WTC11 (cell line): ENCODE measurements around the gene DHX58. TPM values are rescaled to one million over a fixed set of nuclear protein-coding genes. Genes with fewer than 3 reads are reported as not detected.

Source experiments
- ATAC-seq: fragments of 200-7000 bp; cut with Tn5 transposase; 2 replicates; pipeline ENCODE4 v1.10.0; 2021; ENCODE audit warnings: mild to moderate bottlenecking, moderate library complexity
- CTCF ChIA-PET: fragments of 300-600 bp; sonication (Branson Sonifier 250); formaldehyde crosslinking; loops from one replicate; lab custom pipeline; 2021; ENCODE audit warnings: antibody characterized with exemption; lab: Charles Lee
- POLR2A ChIA-PET: fragments of 350-600 bp; sonication (Branson Sonifier 250); formaldehyde crosslinking; loops from one replicate; lab custom pipeline; 2021; ENCODE audit warnings: antibody characterized with exemption; lab: Charles Lee
- DNase-seq: peaks from one replicate; pipeline ENCODE4 v3.0.0; 2021; ENCODE audit warnings: low spot score
- H3K27ac Mint-ChIP-seq: 2 replicates; pipeline ENCODE4 v1.8.0; 2021; ENCODE audit warnings: mixed read lengths
- H3K27me3 Mint-ChIP-seq: 2 replicates; pipeline ENCODE4 v1.8.0; 2021; ENCODE audit warnings: low read depth, mild to moderate bottlenecking, moderate library complexity, mixed read lengths
- H3K36me3 Mint-ChIP-seq: 2 replicates; pipeline ENCODE4 v1.8.0; 2021; ENCODE audit warnings: mixed read lengths
- H3K4me1 Mint-ChIP-seq: 2 replicates; pipeline ENCODE4 v1.8.0; 2022; ENCODE audit warnings: mixed read lengths
- H3K4me3 Mint-ChIP-seq: 2 replicates; pipeline ENCODE4 v1.8.0; 2021; ENCODE audit warnings: mild to moderate bottlenecking, moderate library complexity, mixed read lengths
- H3K9me3 Mint-ChIP-seq: 2 replicates; pipeline ENCODE4 v1.8.0; 2021; ENCODE audit warnings: mixed read lengths
- FOXJ3 ChIP-seq: sonication (generic); formaldehyde crosslinking; IDR thresholded peaks from 2 replicates; pipeline ENCODE4 v1.9.0; 2021; ENCODE audit warnings: missing genetic modification reagents, mild to moderate bottlenecking, borderline replicate concordance
- FOXK1 ChIP-seq: sonication (generic); formaldehyde crosslinking; IDR thresholded peaks from 2 replicates; pipeline ENCODE4 v1.8.0; 2022; ENCODE audit warnings: mild to moderate bottlenecking, moderate library complexity, missing genetic modification reagents
- KAT7 ChIP-seq: sonication (generic); formaldehyde crosslinking; IDR thresholded peaks from 2 replicates; pipeline ENCODE4 v1.8.1; 2023; ENCODE audit warnings: missing genetic modification reagents, mild to moderate bottlenecking, borderline replicate concordance
- NFATC4 ChIP-seq: fragments of 250-450 bp; sonication (Bioruptor Pico); IDR thresholded peaks from 2 replicates; pipeline ENCODE4 v1.9.0; 2021; ENCODE audit warnings: mild to moderate bottlenecking
- ZNF219 ChIP-seq: sonication (generic); formaldehyde crosslinking; IDR thresholded peaks from 2 replicates; pipeline ENCODE4 v1.8.0; 2023; ENCODE audit warnings: missing genetic modification reagents, mild to moderate bottlenecking, borderline replicate concordance
- ZNF317 ChIP-seq: sonication (generic); formaldehyde crosslinking; IDR thresholded peaks from 2 replicates; pipeline ENCODE4 v1.8.1; 2023; ENCODE audit warnings: low read depth, mild to moderate bottlenecking, moderate library complexity, missing genetic modification reagents, borderline replicate concordance
- total RNA-seq: library from RNA; stranded (reverse); gene quantifications from 3 replicates; pipeline ENCODE4 v1.2.3, GENCODE V29; 2021
- TF ChIP-seq, protein P1 (sequence below): sonication (generic); formaldehyde crosslinking; conservative IDR thresholded peaks from 2 replicates; pipeline ENCODE4 v1.8.1; 2023; ENCODE audit warnings: mild to moderate bottlenecking, low read depth, missing genetic modification reagents, moderate library complexity
- TF ChIP-seq, protein P2 (sequence below): sonication (generic); formaldehyde crosslinking; IDR thresholded peaks from 2 replicates; pipeline ENCODE4 v1.8.1; 2023; ENCODE audit warnings: mild to moderate bottlenecking, missing genetic modification reagents
- TF ChIP-seq, protein P3 (sequence below): sonication (generic); formaldehyde crosslinking; IDR thresholded peaks from 2 replicates; pipeline ENCODE4 v1.8.1; 2022; ENCODE audit warnings: mild to moderate bottlenecking, moderate library complexity, missing genetic modification reagents
- TF ChIP-seq, protein P4 (sequence below): fragments of 250-450 bp; sonication (Bioruptor Pico); conservative IDR thresholded peaks from 2 replicates; pipeline ENCODE4 v1.9.0; 2021; ENCODE audit warnings: mild to moderate bottlenecking
- TF ChIP-seq, protein P5 (sequence below): fragments of 250-450 bp; sonication (Bioruptor Pico); IDR thresholded peaks from 2 replicates; pipeline ENCODE4 v1.9.0; 2021; ENCODE audit warnings: mild to moderate bottlenecking
- TF ChIP-seq, protein P6 (sequence below): sonication (generic); formaldehyde crosslinking; IDR thresholded peaks from 2 replicates; pipeline ENCODE4 v1.8.0; 2023; ENCODE audit warnings: missing genetic modification reagents, mild to moderate bottlenecking, borderline replicate concordance
- TF ChIP-seq, protein P7 (sequence below): sonication (generic); formaldehyde crosslinking; IDR thresholded peaks from 2 replicates; pipeline ENCODE4 v1.8.1; 2023; ENCODE audit warnings: mild to moderate bottlenecking, missing genetic modification reagents, borderline replicate concordance

The DHX58 gene
- total RNA-seq, 1 experiment from 2014 or later = 6.3 TPM

DNA sequence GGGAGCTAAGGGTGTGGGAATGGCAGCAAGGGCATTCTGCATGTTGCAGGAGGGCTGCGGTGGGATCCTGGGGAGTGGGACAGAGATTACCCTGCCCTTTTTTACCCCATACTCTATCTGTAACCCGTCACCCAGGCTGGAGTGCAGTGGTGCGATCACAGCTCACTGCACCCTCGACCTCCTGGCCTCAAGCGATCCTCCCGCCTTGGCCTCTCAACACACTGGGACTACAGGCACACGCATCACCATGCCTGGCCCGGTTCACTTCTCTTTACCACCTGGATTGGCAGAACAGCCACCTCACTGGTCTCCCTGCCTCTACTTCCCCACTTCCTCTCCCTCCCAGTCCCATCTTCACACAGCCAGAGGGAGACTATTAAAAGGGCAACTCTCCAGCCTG, 23.8 kb downstream of the DHX58 start:
- ChIA-PET POLR2A (no interaction called here), CTCF (interaction anchor here (0.6 to 2.1 kb wide), 4 partner anchors 10 to 32 kb away, joined by 3 to 11 read pairs (median 6); partner anchors contain the start of genes KAT2A and ZNF385C)
- H3K27ac Mint-ChIP-seq = no peak overlapping the region; the same call in 1 of the 2 replicates
- peaks cover 15% of the 10 kb centered on the region for H3K4me1 Mint-ChIP-seq
- no peaks in the 10 kb centered on the region for H3K9me3 Mint-ChIP-seq
- no peaks in the 10 kb centered on the region for H3K36me3 Mint-ChIP-seq
- no peak for ATAC-seq
- TF ChIP-seq FOXJ3 (CRISPR knock-in tag) = no peak
- TF ChIP-seq, protein P1, sequence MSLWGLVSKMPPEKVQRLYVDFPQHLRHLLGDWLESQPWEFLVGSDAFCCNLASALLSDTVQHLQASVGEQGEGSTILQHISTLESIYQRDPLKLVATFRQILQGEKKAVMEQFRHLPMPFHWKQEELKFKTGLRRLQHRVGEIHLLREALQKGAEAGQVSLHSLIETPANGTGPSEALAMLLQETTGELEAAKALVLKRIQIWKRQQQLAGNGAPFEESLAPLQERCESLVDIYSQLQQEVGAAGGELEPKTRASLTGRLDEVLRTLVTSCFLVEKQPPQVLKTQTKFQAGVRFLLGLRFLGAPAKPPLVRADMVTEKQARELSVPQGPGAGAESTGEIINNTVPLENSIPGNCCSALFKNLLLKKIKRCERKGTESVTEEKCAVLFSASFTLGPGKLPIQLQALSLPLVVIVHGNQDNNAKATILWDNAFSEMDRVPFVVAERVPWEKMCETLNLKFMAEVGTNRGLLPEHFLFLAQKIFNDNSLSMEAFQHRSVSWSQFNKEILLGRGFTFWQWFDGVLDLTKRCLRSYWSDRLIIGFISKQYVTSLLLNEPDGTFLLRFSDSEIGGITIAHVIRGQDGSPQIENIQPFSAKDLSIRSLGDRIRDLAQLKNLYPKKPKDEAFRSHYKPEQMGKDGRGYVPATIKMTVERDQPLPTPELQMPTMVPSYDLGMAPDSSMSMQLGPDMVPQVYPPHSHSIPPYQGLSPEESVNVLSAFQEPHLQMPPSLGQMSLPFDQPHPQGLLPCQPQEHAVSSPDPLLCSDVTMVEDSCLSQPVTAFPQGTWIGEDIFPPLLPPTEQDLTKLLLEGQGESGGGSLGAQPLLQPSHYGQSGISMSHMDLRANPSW = no peak
- TF ChIP-seq, protein P2, sequence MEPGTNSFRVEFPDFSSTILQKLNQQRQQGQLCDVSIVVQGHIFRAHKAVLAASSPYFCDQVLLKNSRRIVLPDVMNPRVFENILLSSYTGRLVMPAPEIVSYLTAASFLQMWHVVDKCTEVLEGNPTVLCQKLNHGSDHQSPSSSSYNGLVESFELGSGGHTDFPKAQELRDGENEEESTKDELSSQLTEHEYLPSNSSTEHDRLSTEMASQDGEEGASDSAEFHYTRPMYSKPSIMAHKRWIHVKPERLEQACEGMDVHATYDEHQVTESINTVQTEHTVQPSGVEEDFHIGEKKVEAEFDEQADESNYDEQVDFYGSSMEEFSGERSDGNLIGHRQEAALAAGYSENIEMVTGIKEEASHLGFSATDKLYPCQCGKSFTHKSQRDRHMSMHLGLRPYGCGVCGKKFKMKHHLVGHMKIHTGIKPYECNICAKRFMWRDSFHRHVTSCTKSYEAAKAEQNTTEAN = no peak
- TF ChIP-seq ZNF317 (CRISPR knock-in tag) = no peak
- TF ChIP-seq, protein P3, sequence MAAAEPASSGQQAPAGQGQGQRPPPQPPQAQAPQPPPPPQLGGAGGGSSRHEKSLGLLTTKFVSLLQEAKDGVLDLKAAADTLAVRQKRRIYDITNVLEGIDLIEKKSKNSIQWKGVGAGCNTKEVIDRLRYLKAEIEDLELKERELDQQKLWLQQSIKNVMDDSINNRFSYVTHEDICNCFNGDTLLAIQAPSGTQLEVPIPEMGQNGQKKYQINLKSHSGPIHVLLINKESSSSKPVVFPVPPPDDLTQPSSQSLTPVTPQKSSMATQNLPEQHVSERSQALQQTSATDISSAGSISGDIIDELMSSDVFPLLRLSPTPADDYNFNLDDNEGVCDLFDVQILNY (CRISPR knock-in tag) = no peak
- TF ChIP-seq FOXK1 (CRISPR knock-in tag) = no peak
- TF ChIP-seq, protein P4, sequence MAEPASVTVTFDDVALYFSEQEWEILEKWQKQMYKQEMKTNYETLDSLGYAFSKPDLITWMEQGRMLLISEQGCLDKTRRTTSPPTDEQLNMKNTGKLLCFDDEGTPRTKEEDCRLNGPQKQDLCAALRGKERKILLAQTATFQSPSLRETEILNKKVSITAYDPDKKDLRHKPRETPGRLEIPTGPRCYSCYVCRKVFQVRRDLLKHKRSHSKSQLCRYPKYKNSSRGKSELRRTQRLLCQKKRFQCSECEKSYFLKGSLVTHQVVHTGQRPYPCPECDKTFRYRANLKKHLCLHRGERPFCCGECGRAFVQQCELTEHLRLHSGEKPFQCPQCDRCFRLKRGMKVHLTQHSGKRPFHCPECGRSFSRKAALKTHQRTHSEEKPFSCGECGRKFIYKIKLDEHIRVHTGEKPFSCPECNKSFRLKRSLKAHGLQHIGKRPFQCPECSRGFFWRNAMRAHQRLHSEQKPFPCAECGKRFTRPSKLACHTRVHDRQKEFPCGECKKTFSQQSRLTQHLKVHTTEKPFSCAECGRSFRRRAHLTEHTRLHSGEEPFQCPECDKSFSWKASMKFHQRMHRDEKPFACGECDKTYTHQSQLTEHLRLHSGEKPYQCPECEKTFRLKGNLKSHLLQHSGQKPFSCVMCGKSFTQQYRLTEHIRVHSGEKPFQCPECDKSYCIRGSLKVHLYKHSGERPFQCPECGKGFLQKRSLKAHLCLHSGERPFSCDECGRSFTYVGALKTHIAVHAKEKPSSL = no peak
- TF ChIP-seq, protein P5, sequence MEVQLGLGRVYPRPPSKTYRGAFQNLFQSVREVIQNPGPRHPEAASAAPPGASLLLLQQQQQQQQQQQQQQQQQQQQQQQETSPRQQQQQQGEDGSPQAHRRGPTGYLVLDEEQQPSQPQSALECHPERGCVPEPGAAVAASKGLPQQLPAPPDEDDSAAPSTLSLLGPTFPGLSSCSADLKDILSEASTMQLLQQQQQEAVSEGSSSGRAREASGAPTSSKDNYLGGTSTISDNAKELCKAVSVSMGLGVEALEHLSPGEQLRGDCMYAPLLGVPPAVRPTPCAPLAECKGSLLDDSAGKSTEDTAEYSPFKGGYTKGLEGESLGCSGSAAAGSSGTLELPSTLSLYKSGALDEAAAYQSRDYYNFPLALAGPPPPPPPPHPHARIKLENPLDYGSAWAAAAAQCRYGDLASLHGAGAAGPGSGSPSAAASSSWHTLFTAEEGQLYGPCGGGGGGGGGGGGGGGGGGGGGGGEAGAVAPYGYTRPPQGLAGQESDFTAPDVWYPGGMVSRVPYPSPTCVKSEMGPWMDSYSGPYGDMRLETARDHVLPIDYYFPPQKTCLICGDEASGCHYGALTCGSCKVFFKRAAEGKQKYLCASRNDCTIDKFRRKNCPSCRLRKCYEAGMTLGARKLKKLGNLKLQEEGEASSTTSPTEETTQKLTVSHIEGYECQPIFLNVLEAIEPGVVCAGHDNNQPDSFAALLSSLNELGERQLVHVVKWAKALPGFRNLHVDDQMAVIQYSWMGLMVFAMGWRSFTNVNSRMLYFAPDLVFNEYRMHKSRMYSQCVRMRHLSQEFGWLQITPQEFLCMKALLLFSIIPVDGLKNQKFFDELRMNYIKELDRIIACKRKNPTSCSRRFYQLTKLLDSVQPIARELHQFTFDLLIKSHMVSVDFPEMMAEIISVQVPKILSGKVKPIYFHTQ = no peak
- TF ChIP-seq, protein P6, sequence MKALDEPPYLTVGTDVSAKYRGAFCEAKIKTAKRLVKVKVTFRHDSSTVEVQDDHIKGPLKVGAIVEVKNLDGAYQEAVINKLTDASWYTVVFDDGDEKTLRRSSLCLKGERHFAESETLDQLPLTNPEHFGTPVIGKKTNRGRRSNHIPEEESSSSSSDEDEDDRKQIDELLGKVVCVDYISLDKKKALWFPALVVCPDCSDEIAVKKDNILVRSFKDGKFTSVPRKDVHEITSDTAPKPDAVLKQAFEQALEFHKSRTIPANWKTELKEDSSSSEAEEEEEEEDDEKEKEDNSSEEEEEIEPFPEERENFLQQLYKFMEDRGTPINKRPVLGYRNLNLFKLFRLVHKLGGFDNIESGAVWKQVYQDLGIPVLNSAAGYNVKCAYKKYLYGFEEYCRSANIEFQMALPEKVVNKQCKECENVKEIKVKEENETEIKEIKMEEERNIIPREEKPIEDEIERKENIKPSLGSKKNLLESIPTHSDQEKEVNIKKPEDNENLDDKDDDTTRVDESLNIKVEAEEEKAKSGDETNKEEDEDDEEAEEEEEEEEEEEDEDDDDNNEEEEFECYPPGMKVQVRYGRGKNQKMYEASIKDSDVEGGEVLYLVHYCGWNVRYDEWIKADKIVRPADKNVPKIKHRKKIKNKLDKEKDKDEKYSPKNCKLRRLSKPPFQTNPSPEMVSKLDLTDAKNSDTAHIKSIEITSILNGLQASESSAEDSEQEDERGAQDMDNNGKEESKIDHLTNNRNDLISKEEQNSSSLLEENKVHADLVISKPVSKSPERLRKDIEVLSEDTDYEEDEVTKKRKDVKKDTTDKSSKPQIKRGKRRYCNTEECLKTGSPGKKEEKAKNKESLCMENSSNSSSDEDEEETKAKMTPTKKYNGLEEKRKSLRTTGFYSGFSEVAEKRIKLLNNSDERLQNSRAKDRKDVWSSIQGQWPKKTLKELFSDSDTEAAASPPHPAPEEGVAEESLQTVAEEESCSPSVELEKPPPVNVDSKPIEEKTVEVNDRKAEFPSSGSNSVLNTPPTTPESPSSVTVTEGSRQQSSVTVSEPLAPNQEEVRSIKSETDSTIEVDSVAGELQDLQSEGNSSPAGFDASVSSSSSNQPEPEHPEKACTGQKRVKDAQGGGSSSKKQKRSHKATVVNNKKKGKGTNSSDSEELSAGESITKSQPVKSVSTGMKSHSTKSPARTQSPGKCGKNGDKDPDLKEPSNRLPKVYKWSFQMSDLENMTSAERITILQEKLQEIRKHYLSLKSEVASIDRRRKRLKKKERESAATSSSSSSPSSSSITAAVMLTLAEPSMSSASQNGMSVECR = no peak
- TF ChIP-seq ZNF219 = no peak
- TF ChIP-seq NFATC4 (CRISPR knock-in tag) = no peak
- TF ChIP-seq, protein P7, sequence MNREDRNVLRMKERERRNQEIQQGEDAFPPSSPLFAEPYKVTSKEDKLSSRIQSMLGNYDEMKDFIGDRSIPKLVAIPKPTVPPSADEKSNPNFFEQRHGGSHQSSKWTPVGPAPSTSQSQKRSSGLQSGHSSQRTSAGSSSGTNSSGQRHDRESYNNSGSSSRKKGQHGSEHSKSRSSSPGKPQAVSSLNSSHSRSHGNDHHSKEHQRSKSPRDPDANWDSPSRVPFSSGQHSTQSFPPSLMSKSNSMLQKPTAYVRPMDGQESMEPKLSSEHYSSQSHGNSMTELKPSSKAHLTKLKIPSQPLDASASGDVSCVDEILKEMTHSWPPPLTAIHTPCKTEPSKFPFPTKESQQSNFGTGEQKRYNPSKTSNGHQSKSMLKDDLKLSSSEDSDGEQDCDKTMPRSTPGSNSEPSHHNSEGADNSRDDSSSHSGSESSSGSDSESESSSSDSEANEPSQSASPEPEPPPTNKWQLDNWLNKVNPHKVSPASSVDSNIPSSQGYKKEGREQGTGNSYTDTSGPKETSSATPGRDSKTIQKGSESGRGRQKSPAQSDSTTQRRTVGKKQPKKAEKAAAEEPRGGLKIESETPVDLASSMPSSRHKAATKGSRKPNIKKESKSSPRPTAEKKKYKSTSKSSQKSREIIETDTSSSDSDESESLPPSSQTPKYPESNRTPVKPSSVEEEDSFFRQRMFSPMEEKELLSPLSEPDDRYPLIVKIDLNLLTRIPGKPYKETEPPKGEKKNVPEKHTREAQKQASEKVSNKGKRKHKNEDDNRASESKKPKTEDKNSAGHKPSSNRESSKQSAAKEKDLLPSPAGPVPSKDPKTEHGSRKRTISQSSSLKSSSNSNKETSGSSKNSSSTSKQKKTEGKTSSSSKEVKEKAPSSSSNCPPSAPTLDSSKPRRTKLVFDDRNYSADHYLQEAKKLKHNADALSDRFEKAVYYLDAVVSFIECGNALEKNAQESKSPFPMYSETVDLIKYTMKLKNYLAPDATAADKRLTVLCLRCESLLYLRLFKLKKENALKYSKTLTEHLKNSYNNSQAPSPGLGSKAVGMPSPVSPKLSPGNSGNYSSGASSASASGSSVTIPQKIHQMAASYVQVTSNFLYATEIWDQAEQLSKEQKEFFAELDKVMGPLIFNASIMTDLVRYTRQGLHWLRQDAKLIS (CRISPR knock-in tag) = no peak
- no peak for TF ChIP-seq KAT7 (CRISPR knock-in tag)
- no peak overlapping the region for H3K4me3 Mint-ChIP-seq
- DNase-seq = no peak
- no peaks in the 10 kb centered on the region for H3K27me3 Mint-ChIP-seq
